ENCODE data around the gene RPS15.

The RPS15 gene

DNA sequence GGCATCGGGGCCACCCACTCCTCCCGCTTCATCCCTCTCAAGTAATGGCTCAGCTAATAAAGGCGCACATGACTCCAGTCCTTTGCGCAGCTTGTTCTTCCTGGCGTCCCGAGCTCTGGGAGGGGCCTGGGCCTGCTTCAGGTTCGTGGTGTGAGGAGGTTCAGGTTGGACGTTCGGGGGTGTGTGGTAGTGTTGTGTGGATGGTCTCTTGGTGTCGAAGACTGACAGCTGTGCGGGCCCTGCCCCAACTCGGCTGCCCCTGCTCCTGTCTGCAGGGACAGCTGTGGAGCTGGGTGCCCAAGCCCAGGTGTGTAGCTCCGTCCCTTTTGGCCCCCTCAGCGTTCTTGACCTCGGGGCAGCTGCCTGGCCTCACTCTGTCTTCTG, 2.2 kb downstream of the RPS15 start:
- Histone ChIP-seq H3K4me3 (replicated peaks; ENCODE audit: insufficient read depth, low read length) (peak overlapping the region; percentile 86), H3K27me3 (ENCODE audit: insufficient read depth, poor library complexity, severe bottlenecking) (peaks cover 1% of the 10 kb centered on the region), H3K27ac (replicated peaks) (no peak overlapping the region)
- DNase-seq (ENCODE audit: low read depth in 1 of 2, low spot score in 1 of 2) = no peak
- TF ChIP-seq GABPA (IDR thresholded peaks at IDR 0.05; ENCODE audit: low read depth) = no peak
- TF ChIP-seq, protein P1, sequence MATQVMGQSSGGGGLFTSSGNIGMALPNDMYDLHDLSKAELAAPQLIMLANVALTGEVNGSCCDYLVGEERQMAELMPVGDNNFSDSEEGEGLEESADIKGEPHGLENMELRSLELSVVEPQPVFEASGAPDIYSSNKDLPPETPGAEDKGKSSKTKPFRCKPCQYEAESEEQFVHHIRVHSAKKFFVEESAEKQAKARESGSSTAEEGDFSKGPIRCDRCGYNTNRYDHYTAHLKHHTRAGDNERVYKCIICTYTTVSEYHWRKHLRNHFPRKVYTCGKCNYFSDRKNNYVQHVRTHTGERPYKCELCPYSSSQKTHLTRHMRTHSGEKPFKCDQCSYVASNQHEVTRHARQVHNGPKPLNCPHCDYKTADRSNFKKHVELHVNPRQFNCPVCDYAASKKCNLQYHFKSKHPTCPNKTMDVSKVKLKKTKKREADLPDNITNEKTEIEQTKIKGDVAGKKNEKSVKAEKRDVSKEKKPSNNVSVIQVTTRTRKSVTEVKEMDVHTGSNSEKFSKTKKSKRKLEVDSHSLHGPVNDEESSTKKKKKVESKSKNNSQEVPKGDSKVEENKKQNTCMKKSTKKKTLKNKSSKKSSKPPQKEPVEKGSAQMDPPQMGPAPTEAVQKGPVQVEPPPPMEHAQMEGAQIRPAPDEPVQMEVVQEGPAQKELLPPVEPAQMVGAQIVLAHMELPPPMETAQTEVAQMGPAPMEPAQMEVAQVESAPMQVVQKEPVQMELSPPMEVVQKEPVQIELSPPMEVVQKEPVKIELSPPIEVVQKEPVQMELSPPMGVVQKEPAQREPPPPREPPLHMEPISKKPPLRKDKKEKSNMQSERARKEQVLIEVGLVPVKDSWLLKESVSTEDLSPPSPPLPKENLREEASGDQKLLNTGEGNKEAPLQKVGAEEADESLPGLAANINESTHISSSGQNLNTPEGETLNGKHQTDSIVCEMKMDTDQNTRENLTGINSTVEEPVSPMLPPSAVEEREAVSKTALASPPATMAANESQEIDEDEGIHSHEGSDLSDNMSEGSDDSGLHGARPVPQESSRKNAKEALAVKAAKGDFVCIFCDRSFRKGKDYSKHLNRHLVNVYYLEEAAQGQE (IDR thresholded peaks at IDR 0.05; ENCODE audit: insufficient replicate concordance, low read depth) = no peak
- no peak for TF ChIP-seq POLR2AphosphoS5 (IDR thresholded peaks at IDR 0.05; ENCODE audit: low read depth)
- TF ChIP-seq, protein P2, sequence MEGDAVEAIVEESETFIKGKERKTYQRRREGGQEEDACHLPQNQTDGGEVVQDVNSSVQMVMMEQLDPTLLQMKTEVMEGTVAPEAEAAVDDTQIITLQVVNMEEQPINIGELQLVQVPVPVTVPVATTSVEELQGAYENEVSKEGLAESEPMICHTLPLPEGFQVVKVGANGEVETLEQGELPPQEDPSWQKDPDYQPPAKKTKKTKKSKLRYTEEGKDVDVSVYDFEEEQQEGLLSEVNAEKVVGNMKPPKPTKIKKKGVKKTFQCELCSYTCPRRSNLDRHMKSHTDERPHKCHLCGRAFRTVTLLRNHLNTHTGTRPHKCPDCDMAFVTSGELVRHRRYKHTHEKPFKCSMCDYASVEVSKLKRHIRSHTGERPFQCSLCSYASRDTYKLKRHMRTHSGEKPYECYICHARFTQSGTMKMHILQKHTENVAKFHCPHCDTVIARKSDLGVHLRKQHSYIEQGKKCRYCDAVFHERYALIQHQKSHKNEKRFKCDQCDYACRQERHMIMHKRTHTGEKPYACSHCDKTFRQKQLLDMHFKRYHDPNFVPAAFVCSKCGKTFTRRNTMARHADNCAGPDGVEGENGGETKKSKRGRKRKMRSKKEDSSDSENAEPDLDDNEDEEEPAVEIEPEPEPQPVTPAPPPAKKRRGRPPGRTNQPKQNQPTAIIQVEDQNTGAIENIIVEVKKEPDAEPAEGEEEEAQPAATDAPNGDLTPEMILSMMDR (IDR thresholded peaks at IDR 0.05; ENCODE audit: insufficient read depth, low read length) = no peak
- TF ChIP-seq SPI1 (IDR thresholded peaks at IDR 0.05; ENCODE audit: borderline replicate concordance, low read depth) = no peak

DNA sequence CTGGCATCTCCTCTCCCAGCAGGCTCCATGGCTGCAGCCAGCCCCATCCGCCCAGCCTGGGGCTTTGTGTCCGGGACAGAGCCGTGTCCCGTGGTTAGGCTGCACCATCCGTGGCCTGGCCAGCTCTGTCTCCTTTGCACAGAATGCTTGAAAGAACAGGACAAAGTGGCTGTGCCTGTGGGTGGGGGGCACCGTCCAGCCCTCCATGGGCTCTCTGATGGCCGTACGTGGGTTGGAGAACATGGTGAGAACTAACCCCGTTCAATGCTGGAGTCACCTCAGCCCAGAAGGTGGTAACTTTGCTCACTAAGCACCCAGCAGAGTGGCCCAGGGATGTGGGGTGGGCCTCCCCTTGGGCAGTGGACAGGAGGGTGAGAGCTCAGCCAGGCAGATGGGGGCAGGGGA, 2.8 kb downstream of the RPS15 start:
- TF ChIP-seq, protein P2 (IDR thresholded peaks at IDR 0.05; ENCODE audit: insufficient read depth, low read length) = no peak
- TF ChIP-seq, protein P1 (IDR thresholded peaks at IDR 0.05; ENCODE audit: insufficient replicate concordance, low read depth) = no peak
- TF ChIP-seq SPI1 (IDR thresholded peaks at IDR 0.05; ENCODE audit: borderline replicate concordance, low read depth) (no peak), POLR2AphosphoS5 (IDR thresholded peaks at IDR 0.05; ENCODE audit: low read depth) (no peak), GABPA (IDR thresholded peaks at IDR 0.05; ENCODE audit: low read depth) (no peak)
- no peak overlapping the region for H3K27ac ChIP-seq (replicated peaks)

DNA sequence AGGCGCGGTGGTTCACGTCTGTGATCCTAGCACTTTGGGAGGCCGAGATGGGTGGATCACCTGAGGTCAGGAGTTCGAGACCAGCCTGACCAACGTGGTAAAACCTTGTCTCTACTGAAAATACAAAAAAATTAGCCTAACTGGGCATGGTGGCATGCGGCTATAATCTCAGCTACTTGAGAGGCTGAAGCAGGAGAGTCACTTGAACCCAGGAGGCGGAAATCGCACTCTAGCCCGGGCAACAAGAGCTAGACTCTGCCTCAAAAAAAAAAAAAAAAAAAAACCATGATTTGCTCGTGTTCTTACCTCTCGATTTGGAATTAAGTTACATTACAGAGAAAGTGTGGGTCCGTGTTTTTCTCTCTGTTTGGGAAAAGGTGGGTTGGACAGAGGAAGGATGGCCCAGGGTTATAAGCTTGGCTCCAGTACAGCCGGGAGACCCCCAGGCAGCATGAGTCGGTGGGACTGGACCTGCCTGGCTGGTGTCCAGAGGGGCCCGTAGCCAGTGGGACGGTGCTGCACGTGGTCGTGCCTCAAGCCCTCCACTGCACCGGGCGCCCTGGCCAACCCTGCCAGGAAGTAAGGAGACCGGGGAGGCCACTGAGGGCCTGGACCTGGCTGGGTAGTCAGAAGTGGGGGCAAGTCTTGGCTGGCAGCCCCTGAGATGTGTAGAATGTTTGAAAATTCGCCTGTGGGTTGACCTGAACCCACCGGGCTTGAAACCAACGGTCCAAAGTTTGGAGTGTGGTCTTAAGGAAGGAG, 3.7 kb downstream of the RPS15 start:
- TF ChIP-seq SPI1 (IDR thresholded peaks at IDR 0.05; ENCODE audit: borderline replicate concordance, low read depth) (no peak), POLR2AphosphoS5 (IDR thresholded peaks at IDR 0.05; ENCODE audit: low read depth) (0 out of 2 replicates have a peak, but pooled peaks have one; percentile 16)
- no peak for DNase-seq (ENCODE audit: low read depth in 1 of 2, low spot score in 1 of 2)
- Histone ChIP-seq H3K27me3 (ENCODE audit: insufficient read depth, poor library complexity, severe bottlenecking) (peaks cover 7% of the 10 kb centered on the region), H3K4me3 (replicated peaks; ENCODE audit: insufficient read depth, low read length) (no peak overlapping the region), H3K27ac (replicated peaks) (no peak overlapping the region)

More for the DNA sequence above, 2.8 kb downstream of the RPS15 start:
- DNase-seq (ENCODE audit: low read depth in 1 of 2, low spot score in 1 of 2) = no peak
- Histone ChIP-seq H3K4me3 (replicated peaks; ENCODE audit: insufficient read depth, low read length) (no peak overlapping the region), H3K27me3 (ENCODE audit: insufficient read depth, poor library complexity, severe bottlenecking) (peaks cover 4% of the 10 kb centered on the region)

DNA sequence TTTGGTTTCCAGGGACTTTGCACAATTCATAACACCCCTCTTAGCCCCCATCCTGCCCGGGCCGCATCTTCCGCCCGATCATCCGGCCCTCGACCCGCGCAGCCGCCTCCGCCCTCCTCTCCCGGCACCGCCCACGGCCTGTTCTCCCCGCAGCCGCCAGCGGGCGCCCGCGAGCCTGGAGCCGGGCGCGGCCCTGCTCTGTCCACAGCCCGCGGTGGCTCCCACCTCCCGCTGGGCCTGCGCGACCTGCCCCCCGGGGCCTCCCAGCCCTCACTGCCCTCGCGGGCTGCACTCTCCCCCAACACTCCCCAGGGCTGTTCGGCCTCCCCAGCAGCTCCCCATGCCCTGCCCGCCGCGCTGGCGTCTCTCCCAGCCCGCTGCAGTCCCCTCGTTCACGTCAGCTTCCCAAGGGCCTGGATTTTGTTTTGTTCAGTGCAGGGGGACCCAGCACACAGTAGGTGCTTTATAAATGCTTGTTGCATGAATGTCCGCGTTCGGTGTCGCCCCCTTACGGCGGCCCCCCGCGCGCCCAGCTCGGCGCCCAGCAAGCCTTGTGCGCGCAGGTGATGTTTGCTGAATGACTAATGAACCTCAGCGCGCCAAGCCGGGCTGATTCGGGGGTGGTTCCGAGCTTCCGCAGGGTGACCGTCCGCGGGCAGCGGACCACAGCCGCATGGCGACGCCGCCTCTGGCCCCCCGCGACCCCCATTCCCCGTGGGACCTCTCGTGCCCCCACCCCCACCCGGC, 7.2 kb downstream of the RPS15 start:
- TF ChIP-seq SPI1 (IDR thresholded peaks at IDR 0.05; ENCODE audit: borderline replicate concordance, low read depth) = no peak
- TF ChIP-seq, protein P2 (IDR thresholded peaks at IDR 0.05; ENCODE audit: insufficient read depth, low read length) = peak; percentile 41
- DNase-seq (ENCODE audit: low read depth in 1 of 2, low spot score in 1 of 2) = peak in 1 of 2 experiments; percentile 50
- Histone ChIP-seq H3K4me3 (replicated peaks; ENCODE audit: insufficient read depth, low read length) (no peak overlapping the region; the same call in 1 of the 2 replicates), H3K27ac (replicated peaks) (no peak overlapping the region), H3K27me3 (ENCODE audit: insufficient read depth, poor library complexity, severe bottlenecking) (peaks cover 34% of the 10 kb centered on the region)

Data from HL-60 (cell line).